ENCODE data around the gene ARFIP1.

GRCh38 chr4:152903658-152904057 lies 123.9 kb downstream of the ARFIP1 start:
- TF ChIP-seq POLR2A (IDR thresholded peaks at IDR 0.05; ENCODE audit: low read length), result no peak
- no peak for TF ChIP-seq GATA1 (IDR thresholded peaks at IDR 0.05; ENCODE audit: low read depth, low read length)

All from erythroblast (primary cell).